ENCODE data around the gene MROH9. TPM values are rescaled to one million over a fixed set of nuclear protein-coding genes. Genes with fewer than 3 reads are reported as not detected.

The MROH9 gene
- total RNA-seq, 1 donor from 2014 or later: not detected

GRCh38 chr1:170993717-170994116, 58.4 kb downstream of the MROH9 start:
- Mint-ChIP-seq H3K36me3 (no peaks in the 10 kb centered on the region), H3K9me3 (no peaks in the 10 kb centered on the region), H3K4me3 (no peak overlapping the region), H3K27ac (no peak overlapping the region), H3K27me3 (no peaks in the 10 kb centered on the region), H3K4me1 (ENCODE audit: unreplicated experiment) (no peaks in the 10 kb centered on the region)
- no peak for DNase-seq (ENCODE audit: extremely low spot score, unreplicated experiment)
- TF ChIP-seq, protein P1, sequence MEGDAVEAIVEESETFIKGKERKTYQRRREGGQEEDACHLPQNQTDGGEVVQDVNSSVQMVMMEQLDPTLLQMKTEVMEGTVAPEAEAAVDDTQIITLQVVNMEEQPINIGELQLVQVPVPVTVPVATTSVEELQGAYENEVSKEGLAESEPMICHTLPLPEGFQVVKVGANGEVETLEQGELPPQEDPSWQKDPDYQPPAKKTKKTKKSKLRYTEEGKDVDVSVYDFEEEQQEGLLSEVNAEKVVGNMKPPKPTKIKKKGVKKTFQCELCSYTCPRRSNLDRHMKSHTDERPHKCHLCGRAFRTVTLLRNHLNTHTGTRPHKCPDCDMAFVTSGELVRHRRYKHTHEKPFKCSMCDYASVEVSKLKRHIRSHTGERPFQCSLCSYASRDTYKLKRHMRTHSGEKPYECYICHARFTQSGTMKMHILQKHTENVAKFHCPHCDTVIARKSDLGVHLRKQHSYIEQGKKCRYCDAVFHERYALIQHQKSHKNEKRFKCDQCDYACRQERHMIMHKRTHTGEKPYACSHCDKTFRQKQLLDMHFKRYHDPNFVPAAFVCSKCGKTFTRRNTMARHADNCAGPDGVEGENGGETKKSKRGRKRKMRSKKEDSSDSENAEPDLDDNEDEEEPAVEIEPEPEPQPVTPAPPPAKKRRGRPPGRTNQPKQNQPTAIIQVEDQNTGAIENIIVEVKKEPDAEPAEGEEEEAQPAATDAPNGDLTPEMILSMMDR (conservative IDR thresholded peaks at IDR 0.05): no peak

DNA sequence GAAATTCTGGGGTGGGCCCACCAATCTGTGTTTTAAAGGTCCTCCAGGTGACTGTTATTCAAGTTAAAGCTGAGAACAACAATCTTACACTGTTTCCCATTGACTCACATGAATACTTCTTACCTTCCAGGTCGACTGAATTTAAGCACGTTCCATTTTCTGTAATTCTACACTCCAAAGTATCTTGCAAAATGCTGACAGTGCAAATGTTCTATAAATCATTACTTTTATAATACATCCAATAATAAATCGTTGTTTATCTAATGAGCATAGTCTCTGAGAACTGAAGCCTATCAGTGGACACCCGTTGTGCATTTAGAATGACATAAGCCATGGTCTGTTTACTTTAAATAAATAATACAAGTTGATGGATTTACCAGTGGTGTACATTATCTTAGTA, 79.5 kb downstream of the MROH9 start:
- Mint-ChIP-seq H3K4me3 (no peak overlapping the region), H3K27me3 (no peaks in the 10 kb centered on the region), H3K9me3 (peaks cover 4% of the 10 kb centered on the region), H3K4me1 (ENCODE audit: unreplicated experiment) (no peaks in the 10 kb centered on the region), H3K27ac (no peak overlapping the region), H3K36me3 (no peaks in the 10 kb centered on the region)
- TF ChIP-seq, protein P1 (conservative IDR thresholded peaks at IDR 0.05): no peak
- DNase-seq (ENCODE audit: extremely low spot score, unreplicated experiment): no peak

DNA sequence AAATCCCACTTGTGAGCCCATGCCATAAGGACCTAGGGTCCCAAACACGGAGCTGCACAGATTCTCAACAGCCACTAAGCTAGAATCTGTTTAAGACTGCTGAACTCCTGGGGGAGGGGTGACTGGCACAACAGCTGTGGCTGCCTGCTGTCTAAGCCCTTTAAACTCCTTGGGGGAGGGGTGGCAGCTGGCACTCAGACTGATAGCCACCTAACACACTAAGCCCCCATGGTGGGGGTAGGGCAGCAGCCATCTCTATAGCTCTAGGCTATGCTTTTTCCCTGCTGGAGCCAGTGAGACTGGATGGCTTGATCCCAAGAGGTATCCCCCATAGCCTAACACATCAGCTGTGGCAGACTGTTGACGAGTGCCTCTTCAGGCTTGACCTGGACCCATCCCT, 82.1 kb downstream of the MROH9 start:
- Mint-ChIP-seq H3K36me3 (no peaks in the 10 kb centered on the region), H3K9me3 (peaks cover 4% of the 10 kb centered on the region), H3K4me3 (no peak overlapping the region), H3K27ac (no peak overlapping the region), H3K4me1 (ENCODE audit: unreplicated experiment) (no peaks in the 10 kb centered on the region), H3K27me3 (no peaks in the 10 kb centered on the region)
- DNase-seq (ENCODE audit: extremely low spot score, unreplicated experiment): no peak
- TF ChIP-seq, protein P1 (conservative IDR thresholded peaks at IDR 0.05): no peak

DNA sequence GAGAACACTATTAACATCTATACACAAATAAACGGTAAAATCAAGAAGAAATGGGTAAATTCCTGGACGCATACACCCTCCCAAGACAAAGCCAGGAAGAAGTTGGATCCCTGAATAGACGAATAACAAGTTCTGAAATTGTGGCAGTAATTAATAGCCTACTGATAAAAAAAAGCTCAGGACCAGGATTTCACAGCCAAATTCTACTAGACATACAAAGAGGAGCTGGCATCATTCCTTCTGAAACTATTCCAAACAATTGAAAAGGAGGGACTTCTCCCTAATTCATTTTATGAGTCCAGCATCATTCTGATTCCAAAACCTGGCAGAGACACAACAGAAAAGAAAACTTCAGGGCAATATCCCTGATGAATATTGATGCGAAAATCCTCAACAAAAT, 84.6 kb downstream of the MROH9 start:
- no peak for DNase-seq (ENCODE audit: extremely low spot score, unreplicated experiment)
- H3K36me3 Mint-ChIP-seq: no peaks in the 10 kb centered on the region
- no peak overlapping the region for H3K27ac Mint-ChIP-seq
- H3K4me3 Mint-ChIP-seq: no peak overlapping the region
- no peaks in the 10 kb centered on the region for H3K4me1 Mint-ChIP-seq (ENCODE audit: unreplicated experiment)
- H3K9me3 Mint-ChIP-seq: no peaks in the 10 kb centered on the region
- H3K27me3 Mint-ChIP-seq: no peaks in the 10 kb centered on the region
- TF ChIP-seq, protein P1 (conservative IDR thresholded peaks at IDR 0.05): no peak

- DNase-seq (ENCODE audit: extremely low spot score, unreplicated experiment): no peak
- Mint-ChIP-seq H3K36me3 (no peaks in the 10 kb centered on the region), H3K27ac (no peak overlapping the region), H3K9me3 (no peaks in the 10 kb centered on the region), H3K4me3 (no peak overlapping the region), H3K27me3 (peaks cover 12% of the 10 kb centered on the region), H3K4me1 (ENCODE audit: unreplicated experiment) (no peaks in the 10 kb centered on the region)
- TF ChIP-seq, protein P1 (conservative IDR thresholded peaks at IDR 0.05): no peak
These were observed 97.7 kb downstream of the MROH9 start for GRCh38 chr1:171032822-171033702.

All from type B pancreatic cell (in vitro differentiated cells).